ENCODE data around the gene FXYD6.
"Not testable (repeated sequence)": the region's sequence is repeated elsewhere in the genome, so short reads cannot be mapped to it uniquely, and the experiment has no call there.

Gene FXYD6

GRCh38 chr11:117876341-117877119, at the start of gene FXYD6:
Gene FXYD6 (minus strand): TSS chr11:117876658. CDS start chr11:117842776, 33,882 bp downstream.
- no peak for DNase-seq (ENCODE audit: low spot score)

- DNase-seq (ENCODE audit: low spot score): not testable (repeated sequence)
These were observed 49.7 kb upstream of the FXYD6 start for GRCh38 chr11:117926166-117926565.

GRCh38 chr11:117925198-117925925, 48.9 kb upstream of the FXYD6 start:
- no peak for DNase-seq (ENCODE audit: low spot score)

GRCh38 chr11:117924631-117925170, 48.2 kb upstream of the FXYD6 start:
- DNase-seq (ENCODE audit: low spot score): no peak

- DNase-seq (ENCODE audit: low spot score): no peak
These were observed 47.3 kb upstream of the FXYD6 start for GRCh38 chr11:117923773-117924172.

- no peak for DNase-seq (ENCODE audit: low spot score)
These were observed 46.8 kb upstream of the FXYD6 start for GRCh38 chr11:117923275-117923674.

- no peak for DNase-seq (ENCODE audit: low spot score)
These were observed 45.4 kb upstream of the FXYD6 start for GRCh38 chr11:117921893-117922292.

- no peak for DNase-seq (ENCODE audit: low spot score)
These were observed 45.0 kb upstream of the FXYD6 start for GRCh38 chr11:117921456-117921855.

GRCh38 chr11:117919781-117920221, 43.3 kb upstream of the FXYD6 start:
- peak; percentile 25 for DNase-seq (ENCODE audit: low spot score)

- DNase-seq (ENCODE audit: low spot score): no peak
These were observed 42.9 kb upstream of the FXYD6 start for GRCh38 chr11:117919341-117919740.

- no peak for DNase-seq (ENCODE audit: low spot score)
These were observed 42.2 kb upstream of the FXYD6 start for GRCh38 chr11:117918366-117919255.

- DNase-seq (ENCODE audit: low spot score): no peak
These were observed 41.2 kb upstream of the FXYD6 start for GRCh38 chr11:117917591-117918151.

GRCh38 chr11:117916956-117917355, 40.5 kb upstream of the FXYD6 start:
- DNase-seq (ENCODE audit: low spot score): no peak

- DNase-seq (ENCODE audit: low spot score): no peak
These were observed 39.3 kb upstream of the FXYD6 start for GRCh38 chr11:117915672-117916235.

- no peak for DNase-seq (ENCODE audit: low spot score)
These were observed 38.6 kb upstream of the FXYD6 start for GRCh38 chr11:117914991-117915618.

GRCh38 chr11:117914398-117914761, 37.9 kb upstream of the FXYD6 start:
- DNase-seq (ENCODE audit: low spot score): no peak

GRCh38 chr11:117913736-117914397, 37.4 kb upstream of the FXYD6 start:
- no peak for DNase-seq (ENCODE audit: low spot score)

- no peak for DNase-seq (ENCODE audit: low spot score)
These were observed 36.0 kb upstream of the FXYD6 start for GRCh38 chr11:117912497-117912896.

- no peak for DNase-seq (ENCODE audit: low spot score)
These were observed 35.2 kb upstream of the FXYD6 start for GRCh38 chr11:117911694-117912093.

- DNase-seq (ENCODE audit: low spot score): no peak
These were observed 34.6 kb upstream of the FXYD6 start for GRCh38 chr11:117910941-117911655.
